OCI-LY3 (cell line): ENCODE data around the gene APLF.

Experiments used
- H2AFZ ChIP-seq: fragments of 200-600, 300-600 bp; shearing (Covaris generic); 2 replicates; pipeline ENCODE4 v1.6.0; 2014; ENCODE audit warnings: antibody characterized with exemption, low read depth, low read length
- H3K27ac ChIP-seq: fragments of 200-600, 300-600 bp; sonication (generic); 2 replicates; pipeline ENCODE4 v1.5.1; 2014; ENCODE audit warnings: mild to moderate bottlenecking, low read length, moderate library complexity, mixed read lengths
- H3K27me3 ChIP-seq: fragments of 200-600, 300-600 bp; sonication (generic); 2 replicates; pipeline ENCODE4 v1.6.1; 2014; ENCODE audit warnings: low read depth, low read length, mixed read lengths
- H3K36me3 ChIP-seq: fragments of 200-600, 300-600 bp; sonication (generic); replicated peaks from 2 replicates; pipeline ENCODE3; 2014; ENCODE audit warnings: low read depth, low read length, mixed read lengths
- H3K4me1 ChIP-seq: fragments of 300-600, 200-600 bp; sonication (generic); 2 replicates; pipeline ENCODE4 v1.6.1; 2014; ENCODE audit warnings: low read length, mixed read lengths
- H3K4me2 ChIP-seq: fragments of 200-600, 300-600 bp; sonication (generic); 2 replicates; pipeline ENCODE4 v1.6.1; 2014; ENCODE audit warnings: low read length, mixed read lengths
- H3K4me3 ChIP-seq: fragments of 300-600, 200-600 bp; sonication (generic); 2 replicates; pipeline ENCODE4 v1.5.1; 2014; ENCODE audit warnings: antibody characterized with exemption, mild to moderate bottlenecking, low read length, moderate library complexity
- H3K79me2 ChIP-seq: fragments of 300-600, 200-600 bp; shearing (Covaris generic); 2 replicates; pipeline ENCODE4 v1.6.1; 2014; ENCODE audit warnings: mild to moderate bottlenecking, low read length, mixed read lengths
- H3K9ac ChIP-seq: fragments of 300-600, 200-600 bp; shearing (Covaris generic); 2 replicates; pipeline ENCODE4 v1.6.0; 2014; ENCODE audit warnings: mild to moderate bottlenecking, low read length, moderate library complexity
- H3K9me3 ChIP-seq: fragments of 200-600, 300-600 bp; shearing (Covaris generic); 2 replicates; pipeline ENCODE4 v1.6.1; 2014; ENCODE audit warnings: low read length, mixed read lengths; ENCODE audit not compliant: insufficient read depth
- H4K20me1 ChIP-seq: fragments of 200-600, 300-600 bp; sonication (generic); 2 replicates; pipeline ENCODE4 v1.6.1; 2016; ENCODE audit warnings: low read length, mixed read lengths; ENCODE audit not compliant: insufficient read depth
- CTCF ChIP-seq: fragments of 200-600, 300-600 bp; sonication (generic); IDR thresholded peaks from 2 replicates; pipeline ENCODE4 v1.5.1; 2014; ENCODE audit warnings: antibody characterized with exemption, low read length, low read depth
- EZH2phosphoT487 ChIP-seq: fragments of 200-600 bp; shearing (Covaris generic); IDR thresholded peaks from 2 replicates; pipeline ENCODE4 v1.6.1; 2018; ENCODE audit warnings: antibody characterized with exemption, mixed run types, low read depth

APLF gene

DNA sequence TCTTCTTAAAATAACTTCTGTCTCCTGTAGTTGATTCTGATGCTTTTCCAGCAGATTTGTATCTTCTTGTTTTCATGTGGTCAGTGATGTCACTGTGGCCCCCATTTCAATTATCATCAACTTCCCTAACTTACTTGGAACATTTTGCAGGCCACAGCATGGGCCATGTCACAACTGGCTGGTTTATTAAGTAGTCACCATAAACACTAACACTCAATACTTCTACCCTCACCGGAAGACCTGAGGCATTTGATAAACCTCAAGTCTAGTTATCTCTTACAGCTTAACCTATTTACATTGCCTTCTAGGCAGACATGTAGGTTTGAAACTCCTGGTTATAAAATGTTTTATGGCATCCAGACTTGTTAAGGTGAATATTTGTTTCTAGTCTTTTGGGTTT lies 138.6 kb downstream of the APLF start:
- Histone ChIP-seq H4K20me1 (no peaks in the 10 kb centered on the region), H3K27me3 (no peaks in the 10 kb centered on the region), H3K27ac (no peak overlapping the region), H3K4me3 (no peak overlapping the region), H3K36me3 (peaks cover 2% of the 10 kb centered on the region), H3K4me2 (no peak overlapping the region), H3K9ac (no peak overlapping the region), H3K4me1 (no peaks in the 10 kb centered on the region), H3K9me3 (0 out of 2 replicates have a peak, but pooled peaks cover 4% of the 10 kb centered on the region), H2AFZ (no peak overlapping the region), H3K79me2 (no peaks in the 10 kb centered on the region)
- TF ChIP-seq CTCF (no peak), EZH2phosphoT487 (no peak)

GRCh38 chr2:68606759-68607158 lies 139.4 kb downstream of the APLF start:
- Histone ChIP-seq H3K9me3 (0 out of 2 replicates have a peak, but pooled peaks cover 4% of the 10 kb centered on the region), H3K27me3 (no peaks in the 10 kb centered on the region), H3K4me2 (no peak overlapping the region), H3K4me3 (no peak overlapping the region), H3K27ac (no peak overlapping the region), H3K4me1 (no peaks in the 10 kb centered on the region), H3K9ac (no peak overlapping the region), H4K20me1 (no peaks in the 10 kb centered on the region), H3K79me2 (no peaks in the 10 kb centered on the region), H3K36me3 (no peaks in the 10 kb centered on the region), H2AFZ (no peak overlapping the region)
- TF ChIP-seq EZH2phosphoT487 (no peak), CTCF (no peak)

DNA sequence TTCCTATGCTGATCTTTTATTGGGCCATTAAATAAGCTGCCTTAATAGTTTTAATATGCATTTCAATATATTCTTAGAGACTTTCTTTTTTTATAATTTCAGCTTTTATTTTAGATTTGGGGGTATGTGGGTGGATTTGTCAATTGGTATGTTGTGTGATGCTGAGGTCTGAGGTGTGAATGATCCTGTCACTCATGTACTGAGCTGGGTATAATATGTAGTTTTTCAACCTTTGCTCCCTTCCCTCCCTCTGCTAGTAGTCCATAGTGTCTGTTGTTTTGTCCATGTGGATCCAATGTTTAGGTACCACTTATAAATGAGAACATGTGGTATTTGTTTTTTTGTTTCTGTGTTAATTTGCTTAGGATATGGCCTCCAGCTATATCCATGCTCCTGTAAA lies 140.5 kb downstream of the APLF start:
- Histone ChIP-seq H3K9ac (no peak overlapping the region), H4K20me1 (no peaks in the 10 kb centered on the region), H3K27ac (no peak overlapping the region), H3K4me2 (no peak overlapping the region), H3K79me2 (no peaks in the 10 kb centered on the region), H3K4me1 (no peaks in the 10 kb centered on the region), H3K4me3 (no peak overlapping the region), H3K27me3 (no peaks in the 10 kb centered on the region), H3K9me3 (0 out of 2 replicates have a peak, but pooled peaks cover 4% of the 10 kb centered on the region), H2AFZ (no peak overlapping the region), H3K36me3 (no peaks in the 10 kb centered on the region)
- TF ChIP-seq CTCF, result no peak
- no peak for TF ChIP-seq EZH2phosphoT487

- Histone ChIP-seq H3K27me3 (no peaks in the 10 kb centered on the region), H3K9ac (no peak overlapping the region), H3K36me3 (no peaks in the 10 kb centered on the region), H3K27ac (no peak overlapping the region), H3K4me3 (no peak overlapping the region), H3K9me3 (0 out of 2 replicates have a peak, but pooled peaks cover 4% of the 10 kb centered on the region), H2AFZ (no peak overlapping the region), H3K79me2 (no peaks in the 10 kb centered on the region), H3K4me2 (no peak overlapping the region), H4K20me1 (no peaks in the 10 kb centered on the region), H3K4me1 (no peaks in the 10 kb centered on the region)
- TF ChIP-seq EZH2phosphoT487 (no peak), CTCF (no peak)
Observed at GRCh38 chr2:68612765-68613519, 145.6 kb downstream of the APLF start.
